Rectal smooth muscle tissue (tissue), 1 donor: Measurements from ENCODE around the gene LDAH.

Experiments
- H3K27ac ChIP-seq: one replicate; pipeline ENCODE4 v1.7.0; 2013; ENCODE audit warnings: low read depth, low read length, inconsistent platforms
- H3K27me3 ChIP-seq: one replicate; pipeline ENCODE4 v1.7.0; 2013; ENCODE audit warnings: low read length; ENCODE audit not compliant: control insufficient read depth, insufficient read depth
- H3K36me3 ChIP-seq: one replicate; pipeline ENCODE4 v1.7.0; 2013; ENCODE audit warnings: low read length; ENCODE audit not compliant: control insufficient read depth, insufficient read depth
- H3K4me1 ChIP-seq: one replicate; pipeline ENCODE4 v1.7.0; 2013; ENCODE audit warnings: low read length; ENCODE audit not compliant: control insufficient read depth, insufficient read depth
- H3K4me3 ChIP-seq: one replicate; pipeline ENCODE4 v1.7.0; 2013; ENCODE audit warnings: low read length
- H3K9ac ChIP-seq: one replicate; pipeline ENCODE4 v1.7.0; 2013; ENCODE audit warnings: low read length

LDAH gene

GRCh38 chr2:20684581-20685063 is 138.3 kb downstream of the LDAH start:
- no peak overlapping the region for H3K4me3 ChIP-seq
- no peaks in the 10 kb centered on the region for H3K4me1 ChIP-seq
- no peaks in the 10 kb centered on the region for H3K27me3 ChIP-seq
- no peaks in the 10 kb centered on the region for H3K36me3 ChIP-seq
- no peak overlapping the region for H3K27ac ChIP-seq
- H3K9ac ChIP-seq, result no peak overlapping the region

GRCh38 chr2:20682167-20682920 is 140.6 kb downstream of the LDAH start:
- no peaks in the 10 kb centered on the region for H3K36me3 ChIP-seq
- H3K27ac ChIP-seq, result no peak overlapping the region

GRCh38 chr2:20680744-20681375 is 142.0 kb downstream of the LDAH start:
- no peak overlapping the region for H3K9ac ChIP-seq

More at GRCh38 chr2:20682167-20682920, 140.6 kb downstream of the LDAH start:
- Histone ChIP-seq H3K4me1 (peaks cover 2% of the 10 kb centered on the region), H3K27me3 (no peaks in the 10 kb centered on the region), H3K9ac (no peak overlapping the region), H3K4me3 (no peak overlapping the region)

GRCh38 chr2:20678780-20679179 is 144.1 kb downstream of the LDAH start:
- Histone ChIP-seq H3K9ac (no peak overlapping the region), H3K27ac (no peak overlapping the region), H3K4me3 (no peak overlapping the region), H3K27me3 (peaks cover under 1% of the 10 kb centered on the region), H3K4me1 (peaks cover 2% of the 10 kb centered on the region), H3K36me3 (no peaks in the 10 kb centered on the region)

More at GRCh38 chr2:20680744-20681375, 142.0 kb downstream of the LDAH start:
- no peaks in the 10 kb centered on the region for H3K36me3 ChIP-seq
- no peak overlapping the region for H3K4me3 ChIP-seq
- H3K27me3 ChIP-seq, result no peaks in the 10 kb centered on the region
- H3K27ac ChIP-seq, result no peak overlapping the region
- H3K4me1 ChIP-seq, result peaks cover 2% of the 10 kb centered on the region

- H3K27me3 ChIP-seq, result peaks cover 3% of the 10 kb centered on the region
- no peak overlapping the region for H3K27ac ChIP-seq
- no peaks in the 10 kb centered on the region for H3K36me3 ChIP-seq
- H3K9ac ChIP-seq, result no peak overlapping the region
- no peak overlapping the region for H3K4me3 ChIP-seq
- H3K4me1 ChIP-seq, result peaks cover 2% of the 10 kb centered on the region
These were observed 144.9 kb downstream of the LDAH start for GRCh38 chr2:20678086-20678395.

- Histone ChIP-seq H3K27me3 (peaks cover 6% of the 10 kb centered on the region), H3K4me1 (peaks cover 2% of the 10 kb centered on the region), H3K9ac (no peak overlapping the region), H3K4me3 (no peak overlapping the region), H3K36me3 (no peaks in the 10 kb centered on the region), H3K27ac (no peak overlapping the region)
These were observed 145.4 kb downstream of the LDAH start for GRCh38 chr2:20677301-20678085.

GRCh38 chr2:20676353-20677215 is 146.3 kb downstream of the LDAH start:
- peaks cover 2% of the 10 kb centered on the region for H3K4me1 ChIP-seq
- no peak overlapping the region for H3K9ac ChIP-seq
- H3K27ac ChIP-seq, result no peak overlapping the region
- no peak overlapping the region for H3K4me3 ChIP-seq
- H3K36me3 ChIP-seq, result no peaks in the 10 kb centered on the region
- H3K27me3 ChIP-seq, result peaks cover 9% of the 10 kb centered on the region

GRCh38 chr2:20675701-20676352 is 147.1 kb downstream of the LDAH start:
- peaks cover 14% of the 10 kb centered on the region for H3K27me3 ChIP-seq
- no peak overlapping the region for H3K9ac ChIP-seq
- no peak overlapping the region for H3K27ac ChIP-seq

GRCh38 chr2:20674974-20675679 is 147.8 kb downstream of the LDAH start:
- Histone ChIP-seq H3K4me1 (peaks cover 2% of the 10 kb centered on the region), H3K27ac (no peak overlapping the region)

More at GRCh38 chr2:20675701-20676352, 147.1 kb downstream of the LDAH start:
- H3K4me3 ChIP-seq, result no peak overlapping the region
- peaks cover 2% of the 10 kb centered on the region for H3K4me1 ChIP-seq
- no peaks in the 10 kb centered on the region for H3K36me3 ChIP-seq

GRCh38 chr2:20674309-20674965 is 148.5 kb downstream of the LDAH start:
- Histone ChIP-seq H3K27ac (no peak overlapping the region), H3K36me3 (no peaks in the 10 kb centered on the region), H3K27me3 (peaks cover 28% of the 10 kb centered on the region), H3K4me3 (no peak overlapping the region), H3K9ac (no peak overlapping the region), H3K4me1 (peaks cover 2% of the 10 kb centered on the region)

More at GRCh38 chr2:20674974-20675679, 147.8 kb downstream of the LDAH start:
- peaks cover 21% of the 10 kb centered on the region for H3K27me3 ChIP-seq
- no peak overlapping the region for H3K4me3 ChIP-seq
- H3K36me3 ChIP-seq, result no peaks in the 10 kb centered on the region
- no peak overlapping the region for H3K9ac ChIP-seq
